DMS153 treated with DMSO at 0.1 percent for 48 hours (cell line): ENCODE results near the gene PLGLB1.
"Not testable (repeated sequence)": the region's sequence is repeated elsewhere in the genome, so short reads cannot be mapped to it uniquely, and the experiment has no call there.

Experiments
- DNase-seq: peaks from one replicate; lab custom pipeline; 2025; ENCODE audit not compliant: unreplicated experiment; lab: John Stamatoyannopoulos, UW

Gene PLGLB1

DNA sequence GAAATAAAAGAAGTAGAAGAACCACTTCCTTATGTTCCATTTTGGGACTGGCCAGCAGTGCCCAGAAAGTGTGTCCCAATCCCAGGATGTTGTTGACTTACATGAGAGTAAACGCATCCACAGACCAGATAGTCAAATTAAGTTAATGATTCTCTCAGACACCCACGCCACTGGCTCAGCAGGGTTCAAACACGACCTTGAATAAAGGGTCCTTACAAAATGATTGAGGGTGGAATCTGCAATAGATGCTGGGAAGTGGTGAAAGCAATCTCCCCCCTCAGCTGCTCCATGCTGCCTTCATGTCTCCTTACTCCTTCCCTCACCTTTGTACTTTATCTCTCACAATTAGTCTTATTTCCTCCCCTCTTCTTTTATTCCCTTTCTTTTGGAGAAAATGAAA is at the start of gene PLGLB1:
TSS of gene PLGLB1 (minus strand) at position 101 of the 400 bp plus-strand sequence. CDS start at position 40, 61 bp downstream.
- DNase-seq = not testable (repeated sequence)

DNA sequence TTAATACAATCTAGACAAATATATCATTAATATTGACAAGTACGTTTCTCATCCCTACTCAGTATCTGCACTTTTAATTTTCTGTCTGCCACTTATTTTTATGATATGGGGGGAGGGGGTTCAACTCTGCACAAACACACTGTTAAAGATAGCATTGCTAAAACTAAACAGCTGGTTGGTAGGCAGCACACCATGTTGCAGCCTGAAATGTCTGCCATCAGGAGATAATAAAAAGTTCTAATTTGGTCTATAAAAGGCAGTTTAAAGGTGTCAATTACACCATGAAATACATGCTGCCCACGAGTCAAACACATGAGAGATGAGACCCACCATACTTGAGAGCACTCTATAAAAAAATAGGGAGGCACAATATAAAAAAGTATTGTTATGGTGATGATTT is 42.7 kb upstream of the PLGLB1 start:
- DNase-seq = not testable (repeated sequence)

DNA sequence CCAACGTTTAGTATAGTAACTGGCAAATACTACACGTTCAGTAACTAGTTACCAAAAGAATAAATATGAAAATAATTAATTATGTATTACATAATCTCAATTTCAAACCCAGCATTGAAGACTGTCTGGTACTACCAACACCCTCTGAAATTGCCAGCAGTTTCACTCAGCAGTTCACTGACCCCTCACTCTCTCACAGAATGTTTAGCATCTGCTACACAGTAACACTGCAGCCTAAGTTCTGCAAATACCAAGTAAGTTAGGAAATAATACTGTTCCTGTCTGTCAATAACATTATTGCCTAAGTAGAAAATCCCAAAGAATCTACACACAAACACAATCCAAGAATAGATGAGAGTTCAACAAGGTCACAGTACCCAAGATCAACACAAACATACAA is 41.8 kb upstream of the PLGLB1 start:
- not testable (repeated sequence) for DNase-seq

DNA sequence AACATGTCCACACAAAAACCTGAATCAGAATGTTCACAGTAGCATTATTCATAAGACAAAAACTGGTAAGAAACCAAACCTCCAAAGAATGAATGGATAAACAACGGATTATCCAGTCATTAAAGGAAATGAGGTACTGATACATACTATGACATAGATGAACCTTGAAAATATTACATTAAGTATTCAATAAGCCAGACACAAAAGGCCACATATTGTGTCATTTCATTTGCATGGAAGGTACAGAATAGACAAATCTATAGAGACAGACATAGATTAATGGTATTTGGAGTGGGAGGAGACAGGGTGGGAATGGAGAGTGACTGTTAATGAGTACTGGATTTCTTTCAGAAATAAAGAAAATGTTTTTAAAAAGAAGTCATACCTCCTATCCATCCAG is 39.9 kb upstream of the PLGLB1 start:
- DNase-seq = not testable (repeated sequence)

DNA sequence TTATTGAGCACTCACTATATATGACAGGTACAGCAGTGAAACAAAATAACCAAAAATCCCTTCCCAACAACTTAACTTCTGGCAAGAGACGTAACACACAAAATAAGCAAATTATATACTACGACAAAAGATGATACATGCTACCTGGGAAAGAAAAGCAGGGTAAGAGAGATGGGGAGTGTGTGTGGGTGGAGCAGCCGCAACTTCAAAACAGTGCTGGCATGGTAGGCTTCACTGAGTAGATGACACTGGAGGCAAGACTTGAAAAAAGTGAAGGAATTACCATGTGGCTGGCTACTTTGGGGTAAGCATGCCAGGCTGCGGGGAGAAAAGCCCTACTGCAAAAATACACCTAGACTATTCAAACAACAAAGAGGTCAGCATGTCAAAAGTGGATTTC is 36.0 kb upstream of the PLGLB1 start:
- not testable (repeated sequence) for DNase-seq

DNA sequence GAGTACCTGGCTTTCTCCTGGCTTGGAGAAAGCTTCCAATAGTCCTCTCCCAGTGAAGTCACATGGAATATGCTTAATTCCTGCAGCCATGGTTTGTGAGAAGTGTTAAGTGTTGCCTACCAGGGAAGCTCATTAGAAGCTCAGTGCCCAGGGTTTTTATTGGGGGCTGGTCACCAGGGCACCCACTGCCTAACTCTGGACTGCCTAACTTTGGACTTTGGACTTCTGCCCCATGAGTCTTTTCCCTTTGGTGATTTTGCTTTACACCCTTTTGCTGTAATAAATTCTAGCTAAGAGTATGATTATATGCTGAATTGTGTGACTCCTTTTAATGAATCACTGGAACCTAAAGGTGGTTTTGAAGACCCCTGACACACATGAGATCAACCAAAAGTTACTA is 35.2 kb upstream of the PLGLB1 start:
- DNase-seq = not testable (repeated sequence)

DNA sequence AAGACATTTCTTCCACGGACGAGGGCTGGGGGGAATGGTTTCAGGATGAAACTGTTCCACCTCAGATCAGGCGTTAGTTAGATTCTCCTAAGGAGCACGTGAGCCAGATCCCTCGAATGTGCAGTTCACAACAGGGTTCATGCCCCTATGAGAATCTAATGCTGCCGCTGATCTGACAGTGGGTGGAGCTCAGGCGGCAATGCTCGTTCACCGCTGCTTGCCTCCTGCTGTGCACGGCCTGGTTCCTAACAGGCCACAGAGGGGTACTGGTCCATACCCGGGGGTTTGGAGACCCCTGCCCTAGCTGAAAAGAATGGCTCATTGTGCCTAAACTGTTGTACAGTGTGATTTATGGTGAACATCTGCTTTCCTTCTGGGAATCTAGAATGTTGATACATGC is 34.8 kb upstream of the PLGLB1 start:
- DNase-seq = not testable (repeated sequence)

DNA sequence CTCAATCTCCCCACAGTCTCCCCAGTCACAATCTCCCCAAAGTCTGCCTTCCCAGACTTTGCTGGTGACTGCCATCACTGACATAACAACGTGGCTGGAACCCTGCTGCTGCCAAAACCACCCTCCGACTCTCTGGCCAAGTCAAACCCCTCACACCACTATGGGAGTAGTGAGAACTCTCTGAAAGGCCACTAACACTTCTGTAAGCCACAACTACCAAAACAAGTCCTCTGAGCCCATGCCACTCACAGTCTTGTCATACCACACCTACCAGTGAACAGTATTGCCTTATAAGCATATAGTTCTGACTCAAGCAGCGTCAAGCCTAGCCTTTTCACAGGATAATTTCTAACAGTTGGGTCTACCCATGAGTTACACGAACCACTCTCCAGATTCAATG is 32.7 kb upstream of the PLGLB1 start:
- DNase-seq = not testable (repeated sequence)

DNA sequence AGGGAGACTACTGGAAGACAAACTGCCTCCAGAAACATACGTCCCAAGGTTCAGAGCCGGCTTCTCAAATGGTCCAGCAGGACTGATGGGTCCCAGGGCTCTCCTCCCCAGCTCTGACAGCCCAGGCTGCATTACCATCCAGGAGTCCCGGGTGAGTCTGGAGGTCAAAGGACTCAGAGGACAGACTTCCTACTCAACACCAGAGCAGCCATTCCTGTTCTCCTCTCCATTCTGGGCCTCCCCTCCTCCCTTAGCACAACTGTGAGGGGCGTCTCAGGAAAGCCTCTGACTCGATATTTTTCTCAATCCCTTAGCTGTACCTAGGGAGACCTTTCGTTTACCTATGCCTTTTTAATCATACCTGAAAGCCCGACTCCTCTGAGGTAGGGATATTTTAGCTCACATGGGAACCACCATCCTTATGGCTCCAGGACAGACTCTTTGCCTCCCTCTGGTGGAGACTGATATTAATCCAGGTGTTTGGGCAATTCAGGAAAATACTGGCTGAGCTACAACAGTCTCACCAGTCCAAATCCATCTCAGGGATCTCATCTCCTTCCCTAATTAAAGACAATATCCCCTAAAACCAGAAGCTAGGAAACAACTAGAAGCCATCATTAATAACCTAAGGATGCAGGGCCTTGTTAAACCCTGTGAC is 19.8 kb upstream of the PLGLB1 start:
- DNase-seq = not testable (repeated sequence)

DNA sequence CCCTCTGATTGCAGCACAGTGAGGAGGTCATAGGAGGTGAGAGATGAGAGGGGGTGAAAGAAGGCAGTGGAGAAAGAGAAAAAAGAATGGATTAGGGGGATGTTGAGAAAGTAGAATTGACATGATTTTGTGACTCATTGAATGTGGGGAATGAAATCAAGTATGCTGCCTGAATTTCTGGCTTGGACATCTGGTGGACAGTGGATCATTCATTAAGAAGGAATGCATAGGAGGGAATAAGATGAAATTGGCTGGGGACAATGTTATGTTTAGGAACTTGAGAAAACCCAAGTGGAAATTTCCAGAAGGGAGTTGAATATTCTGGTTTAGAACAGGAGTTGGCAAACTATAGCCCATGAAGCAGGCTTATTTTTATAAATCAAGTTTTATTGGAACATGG is 7.0 kb upstream of the PLGLB1 start:
- not testable (repeated sequence) for DNase-seq

DNA sequence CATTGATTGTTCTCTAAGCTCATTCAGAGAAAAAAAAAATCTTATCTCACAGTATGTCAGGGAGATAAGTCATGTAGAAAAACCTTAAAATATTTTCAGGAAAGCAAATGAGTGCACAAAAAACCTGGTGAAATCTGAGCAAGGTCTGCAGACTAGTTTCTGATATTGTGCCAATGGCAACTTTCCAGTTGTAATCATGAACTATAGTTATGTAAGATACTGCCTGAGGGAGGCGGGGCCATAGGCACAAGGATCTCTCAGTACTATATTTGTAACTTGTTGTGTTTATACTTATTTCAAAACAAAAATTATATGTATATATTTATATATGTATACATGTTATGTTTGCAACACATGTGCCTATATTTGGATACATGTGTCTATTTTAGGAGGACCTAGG is 5.2 kb upstream of the PLGLB1 start:
- not testable (repeated sequence) for DNase-seq

DNA sequence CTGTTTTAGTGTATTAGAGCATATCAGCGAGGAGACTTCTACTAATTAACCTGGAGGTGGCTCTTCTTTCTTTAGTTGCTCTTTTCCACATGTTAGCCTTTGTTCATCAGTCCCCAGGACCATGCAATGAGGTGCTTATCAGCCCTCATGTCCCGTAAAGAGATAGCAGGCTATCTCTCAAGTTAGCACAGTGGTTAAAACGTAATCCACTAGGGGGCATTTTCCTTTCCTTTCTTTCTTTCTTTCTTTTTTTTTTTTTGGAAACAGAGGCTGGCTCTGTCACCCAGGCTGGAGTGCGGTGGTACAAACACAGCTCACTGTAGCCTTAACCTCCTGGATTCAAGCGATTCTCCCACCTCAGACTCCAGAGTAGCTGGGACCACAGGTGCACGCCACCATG is 4.3 kb upstream of the PLGLB1 start:
- not testable (repeated sequence) for DNase-seq

DNA sequence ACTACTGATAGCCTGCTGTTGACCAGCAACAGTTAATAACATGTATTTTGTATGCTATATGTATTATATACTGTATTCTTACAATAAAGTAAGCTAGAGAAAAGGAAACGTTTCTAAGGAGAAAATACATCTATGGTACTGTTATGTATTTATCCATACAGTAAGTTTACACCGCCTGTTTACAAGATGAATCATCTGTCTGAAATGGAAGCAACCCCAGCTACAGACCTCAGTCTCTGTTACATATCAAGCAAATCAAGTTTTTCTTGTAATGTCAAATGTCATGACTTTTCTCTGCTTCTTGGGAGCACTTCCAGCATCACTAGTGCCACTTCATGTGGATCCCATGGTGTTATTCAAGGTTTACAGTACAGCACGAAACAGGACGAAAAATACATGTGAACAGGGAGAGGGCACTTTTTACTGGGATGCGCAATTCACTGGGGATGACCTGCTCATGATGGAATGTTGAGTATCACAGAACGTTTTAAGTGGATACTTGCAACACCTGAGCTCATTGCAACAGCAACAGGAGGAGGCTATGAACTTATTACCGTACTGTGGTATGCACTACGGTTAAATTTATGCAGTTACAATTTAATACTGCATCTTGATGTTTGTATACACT is 2.5 kb upstream of the PLGLB1 start:
- DNase-seq = not testable (repeated sequence)

DNA sequence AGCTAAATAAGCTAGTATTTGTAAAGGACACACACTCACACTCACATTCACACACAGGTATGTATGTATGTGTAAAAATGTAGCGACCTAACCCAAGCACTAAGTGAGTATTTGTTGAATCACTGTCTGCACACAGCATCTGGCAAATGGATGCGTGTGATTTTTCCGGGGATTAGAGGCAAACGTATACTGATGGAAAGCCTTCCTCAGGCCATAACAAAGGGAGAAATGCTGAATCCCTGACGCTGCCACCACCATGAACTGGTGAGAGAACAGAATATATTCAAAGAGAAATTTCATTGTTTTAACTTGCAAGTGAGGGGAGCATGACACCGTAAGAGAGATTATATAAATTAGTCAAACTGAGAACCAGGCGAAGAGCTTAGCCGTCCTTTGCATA is 601 bp downstream of the PLGLB1 start:
- DNase-seq = not testable (repeated sequence)

DNA sequence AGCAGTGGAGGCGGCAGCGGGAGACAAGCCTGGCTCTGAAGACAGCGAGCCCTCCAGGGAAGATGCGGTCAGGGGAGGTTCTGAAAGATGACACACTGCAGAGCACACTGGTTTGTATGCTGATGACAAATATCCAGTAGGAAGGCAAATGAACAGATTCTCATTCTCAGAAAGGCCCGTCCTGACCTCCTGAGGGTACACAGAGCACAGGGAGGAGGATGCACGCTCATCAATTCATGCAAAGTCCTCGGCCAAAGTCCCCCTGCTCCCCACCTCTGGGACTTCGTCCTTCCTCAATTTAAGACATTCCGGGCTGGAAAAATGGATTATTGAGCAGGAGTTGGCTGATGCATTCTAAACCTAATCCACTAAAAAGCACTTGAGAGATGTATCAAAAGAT is 2.6 kb downstream of the PLGLB1 start:
- DNase-seq = not testable (repeated sequence)

DNA sequence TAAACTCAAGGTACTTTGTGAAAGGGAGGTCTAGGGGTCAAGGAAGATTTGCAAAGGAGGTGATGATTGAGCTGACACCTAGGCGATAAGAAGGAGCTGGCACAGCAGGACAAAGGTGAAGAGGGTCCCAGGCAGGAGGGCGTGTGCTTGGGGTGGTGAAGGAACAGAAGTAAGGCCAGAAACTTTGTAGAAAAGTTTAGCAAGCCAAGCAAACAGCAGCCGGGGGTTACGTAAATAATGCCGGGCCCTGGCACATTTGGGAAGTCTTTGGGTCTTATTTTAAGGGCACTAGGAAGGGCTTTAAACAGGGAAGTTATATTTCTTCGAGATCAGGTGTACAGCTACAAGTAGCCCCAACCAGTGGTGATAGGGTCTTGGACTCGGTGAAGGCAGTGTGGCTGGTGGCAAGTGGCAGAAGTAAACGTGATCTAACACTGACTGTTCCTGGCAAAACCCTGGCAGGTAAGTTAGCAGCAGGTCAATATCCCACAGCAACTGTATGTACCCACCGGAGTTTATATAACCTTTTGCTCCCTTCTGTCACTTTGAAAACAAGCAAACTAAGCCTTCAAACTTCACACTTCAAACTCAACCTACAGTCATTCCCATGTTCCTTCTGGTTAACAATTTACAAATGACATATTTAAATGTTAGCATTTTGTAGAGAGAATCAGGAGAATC is 7.0 kb downstream of the PLGLB1 start:
- DNase-seq = not testable (repeated sequence)

DNA sequence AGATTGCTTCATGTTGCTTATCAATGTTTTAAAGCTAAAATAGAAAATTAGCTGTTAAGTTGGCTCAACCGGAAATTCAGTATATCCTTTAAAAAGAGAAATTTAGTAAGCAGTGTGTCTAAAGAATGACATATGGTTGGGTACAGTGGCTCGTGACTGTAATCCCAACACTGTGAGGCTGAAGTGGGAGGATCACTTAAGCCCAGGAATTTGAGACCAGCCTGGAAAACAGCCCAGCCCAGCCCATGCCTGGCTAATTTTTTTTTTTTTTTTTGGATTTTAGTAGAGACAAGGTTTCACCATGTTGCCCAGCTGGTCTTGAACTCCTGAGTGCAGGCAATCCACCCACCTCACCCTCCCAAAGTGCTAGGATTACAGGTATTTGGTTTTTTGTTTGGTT is 17.2 kb downstream of the PLGLB1 start:
- DNase-seq = not testable (repeated sequence)
